Stimulated activated CD8-positive, alpha-beta memory T cell treated with anti-CD3 and anti-CD28 coated beads, Interleukin-15, amount 100 ng/mL, for 4 hours (primary cell): ENCODE measurements around the gene GTF2IRD1.
"Not testable (repeated sequence)": the region's sequence is repeated elsewhere in the genome, so short reads cannot be mapped to it uniquely, and the experiment has no call there.

Experiments
- DNase-seq, 2 donors: peaks; one replicate each; pipeline ENCODE4 v3.0.0-alpha.2; 2020; ENCODE audit warnings: low read depth in 2 of 2

The GTF2IRD1 gene

DNA sequence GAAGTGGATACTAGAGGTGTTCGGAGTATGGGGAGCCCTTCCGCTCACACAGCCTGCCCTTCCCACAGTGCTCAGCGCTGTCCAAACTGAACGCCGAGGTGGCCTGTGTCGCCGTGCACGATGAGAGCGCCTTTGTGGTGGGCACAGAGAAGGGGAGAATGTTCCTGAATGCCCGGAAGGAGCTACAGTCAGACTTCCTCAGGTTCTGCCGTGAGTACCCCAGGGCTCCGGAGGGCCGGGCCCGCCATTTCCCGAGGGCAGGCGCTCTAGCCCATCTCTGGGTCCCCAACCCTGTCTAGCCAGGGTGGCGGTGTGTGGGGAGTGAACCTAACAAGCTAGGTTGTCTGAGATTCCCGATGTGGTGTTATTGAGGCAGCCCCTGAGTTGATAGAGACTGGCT is 59.1 kb downstream of the GTF2IRD1 start:
- DNase-seq: no peak

- no peak for DNase-seq
These were observed 60.5 kb downstream of the GTF2IRD1 start for GRCh38 chr7:74514131-74514591.

GRCh38 chr7:74515276-74515675 is 61.6 kb downstream of the GTF2IRD1 start:
- no peak for DNase-seq

DNA sequence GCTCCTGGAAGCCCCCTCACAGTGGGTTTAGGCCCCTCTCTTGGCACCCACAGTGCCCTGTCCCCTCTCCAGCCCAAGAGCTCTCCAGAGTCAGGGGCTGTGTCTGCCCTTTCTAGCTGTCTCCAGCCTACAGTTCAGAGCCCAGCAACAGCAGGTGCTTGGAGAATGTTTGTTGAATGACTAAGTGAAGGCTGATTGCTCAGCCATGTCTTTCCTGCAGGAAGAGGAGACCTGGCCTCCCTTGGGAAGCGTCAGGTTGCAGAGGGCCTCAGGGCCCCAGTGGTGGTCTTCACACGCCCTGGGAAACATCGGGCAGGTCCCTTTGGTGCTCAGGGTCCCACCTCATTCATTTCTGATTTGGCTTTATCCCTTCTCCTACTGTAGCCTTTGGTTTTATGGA is 62.5 kb downstream of the GTF2IRD1 start:
- DNase-seq: no peak

- no peak for DNase-seq
These were observed 64.3 kb downstream of the GTF2IRD1 start for GRCh38 chr7:74518041-74518440.

- DNase-seq: no peak
These were observed 64.9 kb downstream of the GTF2IRD1 start for GRCh38 chr7:74518654-74519053.

DNA sequence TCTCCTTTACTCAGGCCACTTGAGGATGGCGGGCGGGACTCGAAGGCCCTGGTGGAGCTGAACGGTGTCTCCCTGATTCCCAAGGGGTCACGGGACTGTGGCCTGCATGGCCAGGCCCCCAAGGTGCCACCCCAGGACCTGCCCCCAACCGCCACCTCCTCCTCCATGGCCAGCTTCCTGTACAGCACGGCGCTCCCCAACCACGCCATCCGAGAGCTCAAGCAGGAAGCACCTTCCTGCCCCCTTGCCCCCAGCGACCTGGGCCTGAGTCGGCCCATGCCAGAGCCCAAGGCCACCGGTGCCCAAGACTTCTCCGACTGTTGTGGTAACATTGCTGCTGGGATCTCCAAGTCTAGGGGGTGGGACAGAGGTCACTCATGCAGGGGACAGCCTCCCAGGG is 65.7 kb downstream of the GTF2IRD1 start:
- no peak for DNase-seq

GRCh38 chr7:74521855-74522254 is 68.1 kb downstream of the GTF2IRD1 start:
- no peak for DNase-seq

DNA sequence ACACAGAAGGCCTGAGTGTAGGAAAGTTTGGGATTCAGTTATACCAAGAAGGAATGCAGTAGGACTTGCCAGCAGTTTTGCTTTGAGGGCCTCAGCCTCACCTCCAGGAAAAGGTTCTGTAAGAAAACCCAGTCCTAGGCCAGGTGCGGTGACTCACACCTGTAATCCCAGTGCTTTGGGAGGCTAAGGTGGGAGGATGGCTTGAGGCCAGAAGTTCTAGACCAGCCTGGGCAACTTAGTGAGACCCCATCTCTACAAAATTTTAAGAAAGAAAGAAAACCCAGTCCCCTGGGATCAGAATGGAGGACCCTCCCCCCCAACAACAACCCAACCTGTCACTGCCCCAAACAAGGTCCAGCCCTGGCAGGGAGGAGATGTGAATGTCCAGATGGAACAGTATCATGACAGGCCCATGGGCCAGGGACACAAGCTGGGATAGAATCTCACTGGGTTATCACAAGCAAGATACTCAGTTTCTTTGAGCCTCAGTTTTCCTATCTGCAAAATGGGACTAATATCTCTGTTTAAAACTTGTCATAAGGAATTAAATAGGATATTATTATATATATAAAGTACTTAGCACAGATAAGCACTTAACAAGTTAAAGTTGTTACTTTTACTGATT is 68.7 kb downstream of the GTF2IRD1 start:
- no peak for DNase-seq

- no peak for DNase-seq
These were observed 69.3 kb downstream of the GTF2IRD1 start for GRCh38 chr7:74523015-74523414.

DNA sequence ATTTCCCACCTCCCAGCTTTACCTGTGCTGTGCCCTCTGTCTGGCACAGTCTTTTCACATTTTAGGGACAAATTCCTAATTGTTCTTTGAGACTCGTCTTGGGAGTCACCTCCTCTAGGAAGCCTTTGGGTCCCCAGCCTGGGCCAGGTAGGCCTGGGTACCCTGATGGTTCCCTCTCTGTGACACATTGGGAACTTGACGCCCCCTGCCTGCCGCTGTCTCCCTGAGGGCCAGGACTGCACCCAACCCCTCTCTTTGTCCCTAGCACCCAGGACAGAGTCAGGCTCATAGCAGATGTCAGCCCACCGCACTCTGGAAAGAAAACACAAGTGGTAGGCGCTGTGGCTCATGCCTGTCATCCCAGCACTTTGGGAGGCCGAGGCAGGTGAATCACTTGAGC is 71.4 kb downstream of the GTF2IRD1 start:
- no peak for DNase-seq

DNA sequence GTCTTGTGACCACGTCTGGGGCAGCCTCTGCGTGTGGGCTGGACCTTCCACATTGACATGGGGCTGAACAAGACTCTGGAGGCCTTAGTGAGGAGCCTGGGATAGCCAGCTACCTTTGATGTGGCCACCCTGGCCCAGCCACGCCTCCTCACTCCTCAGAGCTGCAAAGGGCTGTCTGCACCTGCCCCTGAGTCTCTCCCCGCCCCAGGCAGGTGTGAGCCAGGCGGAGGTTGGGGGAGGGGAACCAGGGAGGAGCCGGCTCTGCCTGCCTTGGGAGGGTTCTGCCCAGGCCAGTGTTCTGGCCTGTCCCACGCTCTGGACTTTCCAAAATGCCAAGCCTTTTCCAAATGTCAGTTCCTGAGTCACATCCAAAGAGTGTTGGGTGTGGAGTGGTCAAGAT is 72.2 kb downstream of the GTF2IRD1 start:
- DNase-seq: no peak

GRCh38 chr7:74526780-74527179 is 73.1 kb downstream of the GTF2IRD1 start:
- no peak for DNase-seq

GRCh38 chr7:74527842-74528241 is 74.1 kb downstream of the GTF2IRD1 start:
- DNase-seq: no peak

DNA sequence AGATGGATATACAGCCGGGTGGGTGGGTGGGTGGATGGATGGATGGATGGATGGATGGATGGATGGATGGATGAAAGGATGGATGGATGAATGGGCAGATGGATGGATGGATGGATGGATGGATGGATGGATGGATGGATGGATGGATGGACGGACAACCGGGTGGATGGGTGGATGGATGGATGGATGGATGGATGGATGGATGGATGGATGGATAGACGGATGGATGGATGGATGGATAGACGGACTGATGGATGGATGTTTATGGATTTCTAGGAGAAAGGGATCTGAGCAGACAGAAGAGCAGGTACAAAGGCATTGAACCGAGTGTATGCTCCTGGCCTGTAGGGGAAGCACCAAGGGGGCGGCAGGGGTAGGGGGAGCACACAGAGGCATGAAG is 75.1 kb downstream of the GTF2IRD1 start:
- DNase-seq: not testable (repeated sequence)

- no peak for DNase-seq
These were observed 82.2 kb downstream of the GTF2IRD1 start for GRCh38 chr7:74535951-74536356.

DNA sequence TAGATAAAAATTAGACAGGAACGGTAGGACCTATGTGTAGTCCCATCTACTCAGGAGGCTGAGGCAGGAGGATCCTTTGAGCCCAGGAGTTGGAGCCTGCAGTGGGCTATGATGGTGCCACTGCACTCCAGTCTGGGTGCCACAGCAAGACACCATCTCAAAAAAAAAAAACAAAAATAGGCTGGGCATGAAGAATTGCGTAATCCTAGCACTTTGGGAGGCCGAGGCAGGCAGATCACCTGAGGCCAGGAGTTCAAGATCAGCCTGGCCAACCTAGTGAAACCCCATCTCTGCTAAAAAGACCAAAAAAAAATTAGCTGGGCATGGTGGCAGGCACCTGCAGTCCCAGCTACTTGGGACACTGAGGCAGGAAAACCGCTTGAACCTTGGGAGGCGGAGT is 88.2 kb downstream of the GTF2IRD1 start:
- not testable (repeated sequence) for DNase-seq

DNA sequence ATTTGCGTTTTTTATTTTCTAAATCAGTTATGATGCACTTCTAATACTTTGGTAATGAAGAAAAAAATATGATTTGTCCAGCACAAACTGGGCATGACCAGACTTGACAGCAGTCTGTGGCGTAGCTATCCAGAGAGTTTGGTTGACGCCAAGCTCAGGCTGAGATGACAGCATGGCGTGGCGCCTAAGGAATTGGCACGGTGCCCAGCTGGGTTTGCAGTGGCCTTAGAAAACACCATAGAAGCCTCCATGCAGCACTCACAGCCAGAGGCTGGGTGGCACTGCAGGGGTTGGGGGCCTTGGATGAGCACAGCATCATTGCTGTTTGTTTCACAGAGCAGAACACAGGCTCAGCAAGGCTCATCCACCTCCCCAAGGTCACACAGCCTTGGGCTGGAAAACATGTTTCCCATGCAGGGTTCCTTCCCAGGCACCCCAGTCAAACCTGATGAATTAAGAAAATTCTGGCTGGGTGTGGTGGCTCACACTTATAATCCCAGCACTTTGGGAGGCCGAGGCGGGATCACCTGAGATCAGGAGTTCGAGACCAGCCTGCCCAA is 88.9 kb downstream of the GTF2IRD1 start:
- DNase-seq: no peak

DNA sequence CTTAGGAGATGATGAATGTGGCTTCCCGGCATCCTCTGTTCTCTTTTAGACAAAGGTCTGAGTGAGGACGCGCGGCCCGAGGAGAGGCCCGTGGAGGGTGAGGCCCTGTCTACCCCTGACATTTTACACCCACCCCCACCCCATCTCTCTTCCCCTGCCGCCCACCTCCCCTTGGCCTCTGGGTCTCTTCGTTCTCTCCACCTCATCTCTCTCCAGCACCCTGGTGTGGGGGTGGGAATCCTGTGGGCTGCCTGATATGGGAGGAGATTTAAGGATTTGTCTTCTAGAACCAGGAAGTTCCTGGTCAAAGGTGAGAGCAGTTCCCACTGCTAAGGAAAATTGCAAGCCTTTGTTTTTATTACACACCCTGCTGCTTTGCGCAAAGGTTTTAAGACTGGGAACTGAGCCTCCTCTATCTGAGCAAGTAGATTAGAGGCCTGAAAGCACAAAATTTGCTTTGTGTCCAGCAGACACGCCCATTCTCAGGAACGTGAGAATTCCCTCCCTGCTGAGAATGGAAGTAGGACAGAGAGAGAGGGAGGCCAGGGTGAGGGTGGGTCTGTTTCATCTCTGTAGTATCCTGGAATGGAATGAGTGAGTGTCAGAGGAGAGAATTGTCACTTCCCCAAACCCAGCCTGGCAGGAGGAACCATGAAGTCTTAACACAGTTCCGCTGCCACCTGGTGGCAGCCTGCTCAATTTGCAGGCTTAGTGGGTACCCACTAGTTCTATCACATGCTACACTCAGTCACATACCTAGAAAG is 91.2 kb downstream of the GTF2IRD1 start:
- no peak for DNase-seq

DNA sequence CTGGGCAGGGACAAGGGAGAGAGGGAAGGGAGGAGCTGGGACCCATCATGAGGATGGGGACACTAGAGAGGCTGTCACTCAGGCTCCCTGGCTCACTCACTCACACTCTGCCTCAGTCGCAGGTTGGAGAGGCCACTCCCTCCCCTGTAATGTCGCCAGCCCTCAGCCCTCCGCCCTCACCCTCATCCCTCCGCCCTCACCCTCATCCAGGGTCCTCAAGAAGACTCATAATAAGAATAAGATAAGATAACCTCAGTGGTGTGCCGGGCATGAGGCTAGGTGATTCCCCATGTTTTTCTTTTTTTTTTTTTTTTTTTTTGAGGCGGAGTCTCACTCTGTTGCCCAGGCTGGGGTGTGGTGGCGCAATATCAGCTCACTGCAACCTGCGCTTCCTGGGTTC is 92.2 kb downstream of the GTF2IRD1 start:
- no peak for DNase-seq

DNA sequence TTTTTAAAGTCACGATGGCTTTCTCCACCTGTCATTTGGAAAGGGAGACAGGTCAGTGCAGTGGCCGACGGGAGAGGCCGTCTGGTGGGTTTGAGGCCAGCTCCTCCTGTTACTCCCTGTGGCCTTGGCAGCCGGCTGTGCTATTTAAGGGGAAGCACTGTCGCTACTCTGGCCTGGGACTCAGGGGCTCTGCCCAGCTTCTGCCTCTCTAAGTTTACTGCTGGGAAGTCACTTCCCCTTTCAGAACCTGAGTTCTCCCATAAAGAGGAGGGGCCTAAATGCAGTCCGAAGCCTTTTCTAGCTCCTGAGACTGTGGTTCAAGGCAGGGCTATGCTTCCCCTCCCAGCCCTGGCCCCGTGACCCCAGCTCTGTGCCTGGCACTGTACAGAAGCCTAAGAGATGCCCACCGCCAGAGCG is 99.9 kb downstream of the GTF2IRD1 start:
- DNase-seq: not testable (repeated sequence)

GRCh38 chr7:74554178-74554577 is 100.5 kb downstream of the GTF2IRD1 start:
- DNase-seq: no peak

DNA sequence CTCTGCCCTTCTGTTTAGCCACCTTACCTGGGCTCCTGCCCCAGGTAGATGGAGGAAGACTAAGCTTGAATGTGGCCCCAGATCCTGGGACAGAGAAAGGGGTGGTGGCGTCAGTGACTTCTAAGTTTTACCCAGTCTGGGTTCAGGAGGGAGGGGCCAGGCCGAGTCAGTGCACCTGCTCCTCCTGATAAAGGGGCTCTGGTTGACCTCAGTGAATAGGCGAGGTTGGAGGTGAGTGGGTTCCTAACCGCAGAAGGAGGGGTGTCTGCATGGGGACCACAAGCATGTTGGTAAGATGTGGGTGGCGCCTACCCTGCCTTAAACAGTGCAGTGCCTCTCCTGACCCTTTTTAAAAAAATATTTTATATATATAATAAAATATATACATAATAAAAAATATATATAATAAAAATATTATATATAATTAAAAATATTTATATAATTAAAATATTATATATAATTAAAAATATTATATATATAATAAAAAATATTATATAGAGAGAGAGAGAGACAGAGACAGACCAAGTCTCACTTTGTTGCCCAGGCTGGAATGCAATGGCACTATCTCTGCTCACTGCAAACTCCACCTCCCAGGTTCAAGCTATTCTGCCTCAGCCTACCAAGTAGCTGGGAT is 106.5 kb downstream of the GTF2IRD1 start:
- DNase-seq: no peak
